Epithelial cell of proximal tubule (primary cell): ENCODE measurements around the gene COL23A1. TPM values are rescaled to one million over a fixed set of nuclear protein-coding genes. Genes with fewer than 3 reads are reported as not detected.
"Not testable (repeated sequence)": the region's sequence is repeated elsewhere in the genome, so short reads cannot be mapped to it uniquely, and the experiment has no call there.

Source experiments
- DNase-seq: peaks from one replicate; pipeline ENCODE4 v3.0.0-alpha.2; 2011; ENCODE audit warnings: low read depth
- H3K4me3 ChIP-seq: 2 replicates; pipeline ENCODE4 v1.5.1; 2011; ENCODE audit warnings: low read depth, mild to moderate bottlenecking, low read length
- CTCF ChIP-seq: conservative IDR thresholded peaks from 2 replicates; pipeline ENCODE4 v1.5.1; 2012; ENCODE audit warnings: low read depth, mild to moderate bottlenecking, low read length
- total RNA-seq: library from RNA; depleted of rRNA; stranded (reverse); fragments of >200 nt; gene quantifications from 2 replicates; pipeline ENCODE4 v1.2.3, GENCODE V29; 2015

The COL23A1 gene
- total RNA-seq, 1 donor from 2014 or later: not detected

- H3K4me3 ChIP-seq: no peak overlapping the region
- TF ChIP-seq CTCF: no peak
- DNase-seq: no peak
These were observed 102.1 kb downstream of the COL23A1 start for GRCh38 chr5:178487911-178488600.

- not testable (repeated sequence) for H3K4me3 ChIP-seq, DNase-seq
These were observed 103.2 kb downstream of the COL23A1 start for GRCh38 chr5:178486878-178487512.

GRCh38 chr5:178486239-178486641 lies 104.0 kb downstream of the COL23A1 start:
- TF ChIP-seq CTCF: no peak
- H3K4me3 ChIP-seq: no peak overlapping the region
- no peak for DNase-seq

- DNase-seq: no peak
- no peak overlapping the region for H3K4me3 ChIP-seq
- no peak for TF ChIP-seq CTCF
These were observed 106.6 kb downstream of the COL23A1 start for GRCh38 chr5:178483620-178484019.

GRCh38 chr5:178479261-178479660 lies 110.9 kb downstream of the COL23A1 start:
- DNase-seq: no peak
- TF ChIP-seq CTCF: no peak
- no peak overlapping the region for H3K4me3 ChIP-seq

GRCh38 chr5:178478370-178478769 lies 111.8 kb downstream of the COL23A1 start:
- DNase-seq: no peak
- no peak for TF ChIP-seq CTCF
- no peak overlapping the region for H3K4me3 ChIP-seq

- no peak overlapping the region for H3K4me3 ChIP-seq
- no peak for DNase-seq
- TF ChIP-seq CTCF: no peak
These were observed 112.4 kb downstream of the COL23A1 start for GRCh38 chr5:178477802-178478201.
